Measurements from ENCODE around the gene CDC42EP5. TPM values are rescaled to one million over a fixed set of nuclear protein-coding genes. Genes with fewer than 3 reads are reported as not detected.
A peak's percentile ranks its signal among the peaks of the same experiment; 100 is the strongest.
"Not testable (repeated sequence)": the region's sequence is repeated elsewhere in the genome, so short reads cannot be mapped to it uniquely, and the experiment has no call there.

The CDC42EP5 gene
- total RNA-seq, 2 experiments from 2014 or later = not detected

- intact Hi-C loops (cut with micrococcal nuclease; ENCODE audit: unreplicated experiment) = no loop called here
These were observed 33.0 kb upstream of the CDC42EP5 start for GRCh38 chr19:54506079-54506478.

GRCh38 chr19:54505542-54505941 is 32.4 kb upstream of the CDC42EP5 start:
- H2AFZ ChIP-seq (ENCODE audit: low read length); intact Hi-C loops (cut with micrococcal nuclease; ENCODE audit: unreplicated experiment); H3K36me3 ChIP-seq (ENCODE audit: insufficient read depth, low read length); H3K9me2 ChIP-seq (ENCODE audit: insufficient read depth, low read length); H3K79me2 ChIP-seq (ENCODE audit: insufficient read depth, low read depth, low read length); DNase-seq (ENCODE audit: low spot score); H3K4me1 ChIP-seq (ENCODE audit: insufficient read depth, low read length, poor library complexity, severe bottlenecking); CTCF ChIA-PET (ENCODE audit: unreplicated experiment); H3K9me3 ChIP-seq (ENCODE audit: low read length); H3K4me2 ChIP-seq (ENCODE audit: low read length); H4K20me1 ChIP-seq (ENCODE audit: insufficient read depth, low read length); H3K27ac ChIP-seq (ENCODE audit: low read depth, low read length, poor library complexity, severe bottlenecking); H3K4me3 ChIP-seq (ENCODE audit: low read depth, low read length, poor library complexity, severe bottlenecking); POLR2A ChIA-PET; BruUV-seq (replicated peaks): not testable (repeated sequence)

More at GRCh38 chr19:54506079-54506478, 33.0 kb upstream of the CDC42EP5 start:
- TF ChIP-seq CTCF (conservative IDR thresholded peaks at IDR 0.05; ENCODE audit: low read length) = no peak
- TF ChIP-seq EZH2phosphoT487 (IDR thresholded peaks at IDR 0.05; ENCODE audit: borderline replicate concordance, low read depth, low read length) = no peak
- CTCF ChIA-PET (ENCODE audit: unreplicated experiment) = no interaction called here
- no peak overlapping the region for H2AFZ ChIP-seq (ENCODE audit: low read length)
- no peaks in the 10 kb centered on the region for H3K79me2 ChIP-seq (ENCODE audit: insufficient read depth, low read depth, low read length)
- no peaks in the 10 kb centered on the region for H3K9me2 ChIP-seq (ENCODE audit: insufficient read depth, low read length)
- no peaks in the 10 kb centered on the region for H4K20me1 ChIP-seq (ENCODE audit: insufficient read depth, low read length)
- no peak for DNase-seq (ENCODE audit: low spot score)
- no peak overlapping the region for H3K27ac ChIP-seq (ENCODE audit: low read depth, low read length, poor library complexity, severe bottlenecking)
- no peaks in the 10 kb centered on the region for H3K36me3 ChIP-seq (ENCODE audit: insufficient read depth, low read length)
- H3K9me3 ChIP-seq (ENCODE audit: low read length) = no peaks in the 10 kb centered on the region
- no peaks in the 10 kb centered on the region for H3K4me1 ChIP-seq (ENCODE audit: insufficient read depth, low read length, poor library complexity, severe bottlenecking)
- BruUV-seq (replicated peaks) = no TSS peak
- no peak overlapping the region for H3K4me3 ChIP-seq (ENCODE audit: low read depth, low read length, poor library complexity, severe bottlenecking)
- no peak overlapping the region for H3K4me2 ChIP-seq (ENCODE audit: low read length)
- POLR2A ChIA-PET = no interaction called here

GRCh38 chr19:54502518-54503048 is 29.5 kb upstream of the CDC42EP5 start, which contains the start of gene LAIR2:
LAIR2 (plus strand) TSS chr19:54502831; CDS start chr19:54502919, 88 bp downstream.
- Histone ChIP-seq H3K4me3 (ENCODE audit: low read depth, low read length, poor library complexity, severe bottlenecking) (no peak within 1 kb of the TSS), H3K9me2 (ENCODE audit: insufficient read depth, low read length) (no peaks in the 10 kb centered on the region), H3K4me1 (ENCODE audit: insufficient read depth, low read length, poor library complexity, severe bottlenecking) (no peaks in the 10 kb centered on the region), H3K9me3 (ENCODE audit: low read length) (no peaks in the 10 kb centered on the region), H3K36me3 (ENCODE audit: insufficient read depth, low read length) (no peaks in the 10 kb centered on the region), H2AFZ (ENCODE audit: low read length) (no peak within 1 kb of the TSS), H3K79me2 (ENCODE audit: insufficient read depth, low read depth, low read length) (no peaks in the 10 kb centered on the region), H3K27ac (ENCODE audit: low read depth, low read length, poor library complexity, severe bottlenecking) (no peak within 1 kb of the TSS), H4K20me1 (ENCODE audit: insufficient read depth, low read length) (no peaks in the 10 kb centered on the region), H3K4me2 (ENCODE audit: low read length) (no peak within 1 kb of the TSS)
- CTCF ChIA-PET (ENCODE audit: unreplicated experiment) = no interaction called here
- TF ChIP-seq CTCF (conservative IDR thresholded peaks at IDR 0.05; ENCODE audit: low read length) (no peak), EZH2phosphoT487 (IDR thresholded peaks at IDR 0.05; ENCODE audit: borderline replicate concordance, low read depth, low read length) (no peak)
- no peak for DNase-seq (ENCODE audit: low spot score)
- POLR2A ChIA-PET = no interaction called here
- intact Hi-C loops (cut with micrococcal nuclease; ENCODE audit: unreplicated experiment) = no loop called here
- no TSS peak for BruUV-seq (replicated peaks)

- DNase-seq (ENCODE audit: low spot score); H2AFZ ChIP-seq (ENCODE audit: low read length); H3K9me2 ChIP-seq (ENCODE audit: insufficient read depth, low read length); H3K4me1 ChIP-seq (ENCODE audit: insufficient read depth, low read length, poor library complexity, severe bottlenecking); BruUV-seq (replicated peaks); H3K36me3 ChIP-seq (ENCODE audit: insufficient read depth, low read length); H3K4me2 ChIP-seq (ENCODE audit: low read length); H3K27ac ChIP-seq (ENCODE audit: low read depth, low read length, poor library complexity, severe bottlenecking); H4K20me1 ChIP-seq (ENCODE audit: insufficient read depth, low read length); POLR2A ChIA-PET; H3K79me2 ChIP-seq (ENCODE audit: insufficient read depth, low read depth, low read length); intact Hi-C loops (cut with micrococcal nuclease; ENCODE audit: unreplicated experiment); H3K4me3 ChIP-seq (ENCODE audit: low read depth, low read length, poor library complexity, severe bottlenecking); CTCF ChIA-PET (ENCODE audit: unreplicated experiment); H3K9me3 ChIP-seq (ENCODE audit: low read length): not testable (repeated sequence)
These were observed 25.3 kb upstream of the CDC42EP5 start for GRCh38 chr19:54498451-54498772.

- H3K9me2 ChIP-seq (ENCODE audit: insufficient read depth, low read length); H3K79me2 ChIP-seq (ENCODE audit: insufficient read depth, low read depth, low read length); BruUV-seq (replicated peaks); POLR2A ChIA-PET; H3K4me2 ChIP-seq (ENCODE audit: low read length); H4K20me1 ChIP-seq (ENCODE audit: insufficient read depth, low read length); H3K4me1 ChIP-seq (ENCODE audit: insufficient read depth, low read length, poor library complexity, severe bottlenecking); H3K4me3 ChIP-seq (ENCODE audit: low read depth, low read length, poor library complexity, severe bottlenecking); H3K36me3 ChIP-seq (ENCODE audit: insufficient read depth, low read length); H3K27ac ChIP-seq (ENCODE audit: low read depth, low read length, poor library complexity, severe bottlenecking); intact Hi-C loops (cut with micrococcal nuclease; ENCODE audit: unreplicated experiment); CTCF ChIA-PET (ENCODE audit: unreplicated experiment); H3K9me3 ChIP-seq (ENCODE audit: low read length); H2AFZ ChIP-seq (ENCODE audit: low read length): not testable (repeated sequence)
- DNase-seq (ENCODE audit: low spot score) = peak; percentile 9
These were observed 24.8 kb upstream of the CDC42EP5 start for GRCh38 chr19:54497747-54498450.

All from OCI-LY7 (cell line).